ENCODE measurements around the gene ST7L. TPM values are rescaled to one million over a fixed set of nuclear protein-coding genes. Genes with fewer than 3 reads are reported as not detected.

Gene ST7L
- total and polyA plus RNA-seq, 10 of the 15 experiments (the other 5 are each of a cell fraction or from before 2014, with no cell fraction given): 3.6 to 13.7 (median 8.9) TPM

GRCh38 chr1:112536561-112536960, 82.4 kb downstream of the ST7L start:
- 92% methylated on average over 2 of the region's 2 CpGs for WGBS (ENCODE audit: insufficient coverage, insufficient replicate concordance, low lambda C conversion rate, missing lambda C conversion rate)

GRCh38 chr1:112533029-112533428, 85.9 kb downstream of the ST7L start:
- Histone ChIP-seq H3K27me3 (replicated peaks in 1 of 2; ENCODE audit: control insufficient read depth in 2 of 2, insufficient read depth in 2 of 2, low read length in 1 of 2) (no peaks in the 10 kb centered on the region), H3K4me3 (no peak overlapping the region), H3K36me3 (ENCODE audit: control insufficient read depth in 2 of 2, insufficient read depth in 2 of 2, low read length in 1 of 2) (no peaks in the 10 kb centered on the region), H3K9ac (ENCODE audit: control insufficient read depth, insufficient read depth, low read length) (no peak overlapping the region), H3K27ac (ENCODE audit: control insufficient read depth, insufficient read depth) (no peak overlapping the region), H4K20me1 (ENCODE audit: control insufficient read depth, insufficient read depth) (no peaks in the 10 kb centered on the region), H2AFZ (ENCODE audit: control insufficient read depth, low read depth, low read length) (no peak overlapping the region), H3K4me1 (ENCODE audit: control insufficient read depth, insufficient read depth, low read length) (no peaks in the 10 kb centered on the region), H3K4me2 (ENCODE audit: control insufficient read depth, insufficient read depth) (no peak overlapping the region), H3K79me2 (ENCODE audit: control insufficient read depth, insufficient read depth, low read length) (no peaks in the 10 kb centered on the region), H3K9me3 (replicated peaks; ENCODE audit: control insufficient read depth, insufficient read depth, low read length) (no peaks in the 10 kb centered on the region)
- FAIRE-seq (no peak), DNase-seq (ENCODE audit: low read depth, low spot score) (no peak), ATAC-seq (no peak)
- ChIA-PET RAD21 (ENCODE audit: unreplicated experiment) (no interaction called here), POLR2A (no interaction called here), CTCF (interaction anchor here (1.5 kb wide), 1 partner anchor 272 kb away, joined by 3 read pairs; no protein-coding TSS in a partner anchor), SMC1A (ENCODE audit: uncharacterized antibody, unreplicated experiment) (interaction anchor here (1.9 kb wide), 1 partner anchor 10 kb away, joined by 5 read pairs; no protein-coding TSS in a partner anchor)
- BruUV-seq (replicated peaks): no TSS peak
- intact Hi-C loops (cut with micrococcal nuclease; ENCODE audit: unreplicated experiment): no loop called here
- in situ Hi-C loops (cut with MboI): no loop called here
- WGBS (ENCODE audit: insufficient coverage, insufficient replicate concordance, low lambda C conversion rate, missing lambda C conversion rate): 95% methylated on average over 6 of the region's 6 CpGs
- TF ChIP-seq IKZF1 (conservative IDR thresholded peaks at IDR 0.05): no peak
- no peak for TF ChIP-seq ZNF24 (IDR thresholded peaks at IDR 0.05)
- no peak for TF ChIP-seq EP300 (IDR thresholded peaks at IDR 0.05; ENCODE audit: borderline replicate concordance in 1 of 2, control insufficient read depth in 1 of 2, low read depth in 2 of 2, low read length in 2 of 2)
- TF ChIP-seq POU2F2 (IDR thresholded peaks at IDR 0.05; ENCODE audit: borderline replicate concordance, low read depth, low read length): no peak
- no peak for TF ChIP-seq MTA2 (IDR thresholded peaks at IDR 0.05; ENCODE audit: low read depth)
- no peak for TF ChIP-seq SUPT20H (IDR thresholded peaks at IDR 0.05; ENCODE audit: borderline replicate concordance, control insufficient read depth, low read depth, low read length)
- TF ChIP-seq USF2 (IDR thresholded peaks at IDR 0.05; ENCODE audit: borderline replicate concordance, low read depth, low read length): no peak
- no peak for TF ChIP-seq SREBF2 (IDR thresholded peaks at IDR 0.05; ENCODE audit: low read length)
- TF ChIP-seq ZBED1 (IDR thresholded peaks at IDR 0.05; ENCODE audit: borderline replicate concordance): no peak
- TF ChIP-seq ELK1 (IDR thresholded peaks at IDR 0.05; ENCODE audit: low read depth, low read length): no peak
- TF ChIP-seq MYB (IDR thresholded peaks at IDR 0.05; ENCODE audit: borderline replicate concordance, low read depth, low read length): no peak
- TF ChIP-seq GATAD2B (conservative IDR thresholded peaks at IDR 0.05; ENCODE audit: low read depth): no peak

More at GRCh38 chr1:112536561-112536960, 82.4 kb downstream of the ST7L start:
- Histone ChIP-seq H3K9me3 (replicated peaks; ENCODE audit: control insufficient read depth, insufficient read depth, low read length) (no peaks in the 10 kb centered on the region), H3K79me2 (ENCODE audit: control insufficient read depth, insufficient read depth, low read length) (no peaks in the 10 kb centered on the region), H3K27ac (ENCODE audit: control insufficient read depth, insufficient read depth) (no peak overlapping the region), H2AFZ (ENCODE audit: control insufficient read depth, low read depth, low read length) (no peak overlapping the region), H3K27me3 (replicated peaks in 1 of 2; ENCODE audit: control insufficient read depth in 2 of 2, insufficient read depth in 2 of 2, low read length in 1 of 2) (no peaks in the 10 kb centered on the region), H3K4me1 (ENCODE audit: control insufficient read depth, insufficient read depth, low read length) (no peaks in the 10 kb centered on the region), H3K9ac (ENCODE audit: control insufficient read depth, insufficient read depth, low read length) (no peak overlapping the region), H4K20me1 (ENCODE audit: control insufficient read depth, insufficient read depth) (no peaks in the 10 kb centered on the region), H3K4me2 (ENCODE audit: control insufficient read depth, insufficient read depth) (no peak overlapping the region), H3K36me3 (ENCODE audit: control insufficient read depth in 2 of 2, insufficient read depth in 2 of 2, low read length in 1 of 2) (no peaks in the 10 kb centered on the region), H3K4me3 (no peak overlapping the region)
- intact Hi-C loops (cut with micrococcal nuclease; ENCODE audit: unreplicated experiment) (no loop called here), in situ Hi-C loops (cut with MboI) (no loop called here)
- DNase-seq (ENCODE audit: low read depth, low spot score) (no peak), ATAC-seq (no peak), FAIRE-seq (no peak)
- POLR2A ChIA-PET: no interaction called here
- TF ChIP-seq HDGF (IDR thresholded peaks at IDR 0.05): no peak
- TF ChIP-seq RAD51 (IDR thresholded peaks at IDR 0.05): no peak
- TF ChIP-seq ESRRA (IDR thresholded peaks at IDR 0.05; ENCODE audit: low read length): no peak
- TF ChIP-seq TAF1 (IDR thresholded peaks at IDR 0.05; ENCODE audit: borderline replicate concordance, low read depth, low read length): no peak
- no peak for TF ChIP-seq CREM (IDR thresholded peaks at IDR 0.05; ENCODE audit: low read depth)
- no peak for TF ChIP-seq YY1 (IDR thresholded peaks at IDR 0.05; ENCODE audit: low read depth, low read length)
- no TSS peak for BruUV-seq (replicated peaks)
- RAD21 ChIA-PET (ENCODE audit: unreplicated experiment): no interaction called here
- CTCF ChIA-PET: interaction anchor here (0.7 kb wide), 1 partner anchor 1065 kb away, joined by 3 read pairs; no protein-coding TSS in a partner anchor
- SMC1A ChIA-PET (ENCODE audit: uncharacterized antibody, unreplicated experiment): interaction anchor here (0.9 kb wide), 1 partner anchor 146 kb away, joined by 3 read pairs; no protein-coding TSS in a partner anchor

Data from GM12878 (cell line).